NCI-H2196 (cell line): ENCODE results near the gene KRT77.

Source experiments
- DNase-seq: peaks from one replicate; lab custom pipeline; 2025; ENCODE audit not compliant: unreplicated experiment; lab: John Stamatoyannopoulos, UW

Gene KRT77

DNA sequence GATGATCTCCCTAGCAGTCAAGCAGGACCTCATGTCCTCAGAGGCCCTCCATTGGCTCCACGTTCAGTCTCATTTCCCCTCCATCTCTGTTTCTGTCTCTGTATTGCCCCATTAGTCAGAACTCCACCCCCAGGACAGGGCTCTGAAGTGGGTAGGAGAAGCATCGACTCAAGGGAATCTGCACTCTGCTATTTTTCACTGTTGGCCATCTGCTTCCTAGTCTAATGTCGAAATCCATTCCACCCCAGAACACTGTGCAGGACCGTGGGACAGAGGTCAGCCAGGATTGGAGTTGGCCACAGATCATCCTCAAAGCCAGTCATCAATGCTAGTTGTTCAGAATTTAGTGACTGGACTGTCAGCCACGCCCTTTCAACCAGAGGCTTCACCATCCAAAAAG lies 10.1 kb downstream of the KRT77 start:
- DNase-seq, result no peak

DNA sequence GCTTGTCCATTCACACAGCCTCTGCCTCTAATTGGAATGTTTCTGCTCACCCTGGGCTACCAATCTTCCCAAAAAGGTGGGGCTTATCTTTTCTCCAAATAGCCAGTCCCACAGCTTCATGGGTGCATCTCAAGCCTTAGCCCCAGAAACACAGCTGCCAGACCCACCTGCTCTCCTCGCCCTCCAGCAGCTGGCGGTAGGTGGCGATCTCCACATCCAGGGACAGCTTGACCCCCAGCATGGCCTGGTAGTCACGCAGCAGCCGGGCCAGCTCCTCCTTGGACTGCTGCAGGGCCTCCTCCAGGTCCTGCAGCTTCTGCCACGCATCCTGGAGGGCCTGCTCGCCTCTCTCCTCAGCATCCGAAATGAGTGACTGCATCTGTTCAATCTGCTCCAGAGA lies 11.1 kb downstream of the KRT77 start:
- no peak for DNase-seq

DNA sequence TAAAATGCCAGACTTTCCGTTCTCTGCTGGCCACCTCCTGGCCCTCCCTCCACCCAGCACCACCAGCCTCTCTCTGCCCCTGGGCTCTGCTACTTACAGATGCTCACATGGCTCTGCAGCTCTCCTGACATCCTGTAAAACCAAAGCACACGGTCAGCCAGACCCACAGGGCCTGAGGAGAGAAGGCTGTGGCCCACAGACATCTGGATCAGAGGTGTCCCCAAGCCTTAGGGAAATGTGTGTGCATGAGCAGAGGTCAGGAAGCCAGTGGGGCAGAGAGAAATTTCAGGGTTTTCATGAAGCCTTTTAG lies 11.5 kb downstream of the KRT77 start:
- DNase-seq, result no peak

DNA sequence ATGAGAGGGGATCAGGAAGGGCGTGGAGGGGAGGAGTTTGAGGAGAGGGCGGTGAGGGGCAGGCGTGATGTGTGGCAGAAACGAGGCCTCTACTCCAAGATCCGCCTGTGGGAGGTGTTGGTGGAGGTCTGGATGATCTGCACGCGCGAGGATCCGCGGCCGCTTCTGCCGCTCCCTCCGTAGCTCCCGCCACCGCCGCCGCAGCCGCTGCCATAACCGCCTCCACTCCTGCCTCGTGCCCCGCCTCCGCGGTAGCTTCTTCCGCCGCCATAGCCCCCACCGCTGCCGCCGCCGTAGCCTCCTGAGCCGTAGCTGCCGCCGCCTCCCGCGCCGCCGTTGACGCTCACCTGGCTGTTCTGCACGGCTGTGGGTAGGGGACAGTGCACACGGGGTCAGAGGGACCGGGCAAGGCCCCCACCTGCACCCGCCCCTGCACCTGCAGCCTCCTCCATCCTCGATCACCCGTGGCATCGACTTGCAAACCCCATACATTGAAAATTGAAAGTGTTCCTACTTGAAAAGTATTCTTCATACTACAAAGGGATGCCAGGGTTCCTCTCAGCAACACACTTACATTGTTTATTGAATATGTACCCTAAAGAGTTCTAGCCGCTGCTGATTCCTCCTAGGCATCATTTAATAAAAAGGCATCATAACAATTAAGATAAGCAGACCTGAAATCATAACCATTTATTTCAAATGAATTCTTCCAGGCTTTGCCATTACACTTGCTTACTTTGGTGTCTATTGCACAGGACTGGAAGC lies 12.1 kb downstream of the KRT77 start:
- DNase-seq, result peak; percentile 12

DNA sequence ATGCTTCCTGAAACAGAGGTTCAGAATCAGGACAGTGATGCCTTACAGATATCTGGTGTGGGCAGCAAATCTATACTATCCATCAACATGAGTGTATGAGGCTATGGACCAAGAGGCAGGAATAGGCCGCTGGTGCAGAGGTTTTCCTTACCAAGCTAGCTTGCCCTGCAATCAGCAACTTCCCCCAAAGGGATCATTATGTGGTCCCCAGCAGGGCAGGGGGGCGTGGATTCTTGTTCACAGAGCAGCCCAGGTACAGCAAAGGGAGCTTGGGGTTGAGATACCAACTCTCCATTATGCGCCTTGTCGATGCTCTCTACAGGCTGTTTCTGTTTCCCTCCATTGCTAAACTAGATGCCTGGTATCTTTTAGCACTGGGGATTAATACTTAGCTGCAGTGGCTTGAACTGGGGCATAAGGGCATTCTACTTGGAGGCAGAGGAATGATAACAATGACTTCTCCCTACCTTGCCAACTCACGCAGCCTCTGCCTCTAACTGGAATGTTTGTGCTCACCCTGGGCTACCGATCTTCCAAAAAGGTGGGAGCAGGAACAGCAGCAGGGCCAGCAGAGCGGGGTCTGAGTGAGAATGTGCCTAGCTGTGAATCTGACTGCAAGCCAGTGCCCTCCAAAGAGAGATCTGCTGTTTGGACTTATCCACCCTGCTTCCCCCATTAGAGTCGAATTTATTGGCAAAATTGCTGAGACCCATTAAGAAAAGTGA lies 12.8 kb downstream of the KRT77 start:
- no peak for DNase-seq

DNA sequence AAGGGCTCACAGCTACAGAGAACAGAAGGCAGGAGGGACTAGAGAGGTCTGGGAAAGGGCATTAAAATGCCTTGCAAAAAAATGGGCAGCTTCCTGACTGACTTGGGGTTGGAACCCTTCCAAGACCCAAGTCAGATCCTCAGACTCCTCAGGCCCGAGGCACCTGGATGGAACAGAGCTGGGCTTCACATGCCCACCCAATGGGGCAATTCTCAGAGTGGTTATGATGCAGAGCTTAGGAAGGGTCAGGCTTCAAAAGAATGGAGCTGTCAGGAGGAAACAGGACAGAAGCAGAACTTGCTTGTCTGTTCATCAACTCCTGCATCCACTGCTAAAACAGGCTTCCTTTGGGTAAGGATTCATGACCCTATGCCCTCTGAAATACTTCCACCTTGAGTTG lies 13.4 kb downstream of the KRT77 start:
- no peak for DNase-seq

DNA sequence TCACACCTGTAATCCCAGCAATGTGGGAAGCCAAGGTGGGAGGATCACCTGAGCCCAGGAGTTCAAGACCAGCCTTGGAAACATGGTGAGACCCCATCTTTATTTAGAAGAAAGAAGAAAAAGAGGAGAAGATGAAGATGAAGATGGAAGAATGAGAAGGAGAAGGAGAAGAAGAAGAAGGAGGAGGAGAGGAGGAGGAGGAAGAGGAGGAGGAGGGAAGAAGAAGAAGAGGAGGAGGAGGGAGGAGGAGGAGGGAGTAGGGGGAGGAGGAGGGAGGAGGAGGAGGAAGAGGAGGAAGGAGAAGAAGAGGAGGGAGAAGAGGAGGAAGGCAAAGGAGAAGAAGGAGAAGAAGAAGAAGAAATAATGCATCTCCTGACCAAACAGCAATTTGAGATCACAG lies 14.1 kb downstream of the KRT77 start:
- DNase-seq, result no peak

DNA sequence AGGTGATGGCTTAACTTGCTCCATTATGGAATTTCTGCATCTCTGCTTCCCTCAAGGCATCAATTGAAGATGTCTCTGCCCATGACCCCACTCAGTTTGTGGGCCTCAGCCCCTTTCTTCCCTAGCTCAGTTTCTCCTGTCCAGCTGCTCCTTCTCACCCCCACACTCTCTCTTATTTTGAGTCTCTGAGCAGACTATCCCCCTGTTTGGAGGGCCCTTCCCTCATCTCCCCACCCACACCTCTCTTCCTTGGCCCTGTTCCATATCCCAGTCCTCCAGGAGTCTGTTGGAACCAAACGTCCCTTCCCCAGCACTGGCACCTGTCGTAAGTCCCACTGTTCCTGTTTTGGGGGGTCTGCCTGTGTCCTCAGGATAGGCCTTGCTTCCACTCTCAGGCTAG lies 14.8 kb downstream of the KRT77 start:
- no peak for DNase-seq

DNA sequence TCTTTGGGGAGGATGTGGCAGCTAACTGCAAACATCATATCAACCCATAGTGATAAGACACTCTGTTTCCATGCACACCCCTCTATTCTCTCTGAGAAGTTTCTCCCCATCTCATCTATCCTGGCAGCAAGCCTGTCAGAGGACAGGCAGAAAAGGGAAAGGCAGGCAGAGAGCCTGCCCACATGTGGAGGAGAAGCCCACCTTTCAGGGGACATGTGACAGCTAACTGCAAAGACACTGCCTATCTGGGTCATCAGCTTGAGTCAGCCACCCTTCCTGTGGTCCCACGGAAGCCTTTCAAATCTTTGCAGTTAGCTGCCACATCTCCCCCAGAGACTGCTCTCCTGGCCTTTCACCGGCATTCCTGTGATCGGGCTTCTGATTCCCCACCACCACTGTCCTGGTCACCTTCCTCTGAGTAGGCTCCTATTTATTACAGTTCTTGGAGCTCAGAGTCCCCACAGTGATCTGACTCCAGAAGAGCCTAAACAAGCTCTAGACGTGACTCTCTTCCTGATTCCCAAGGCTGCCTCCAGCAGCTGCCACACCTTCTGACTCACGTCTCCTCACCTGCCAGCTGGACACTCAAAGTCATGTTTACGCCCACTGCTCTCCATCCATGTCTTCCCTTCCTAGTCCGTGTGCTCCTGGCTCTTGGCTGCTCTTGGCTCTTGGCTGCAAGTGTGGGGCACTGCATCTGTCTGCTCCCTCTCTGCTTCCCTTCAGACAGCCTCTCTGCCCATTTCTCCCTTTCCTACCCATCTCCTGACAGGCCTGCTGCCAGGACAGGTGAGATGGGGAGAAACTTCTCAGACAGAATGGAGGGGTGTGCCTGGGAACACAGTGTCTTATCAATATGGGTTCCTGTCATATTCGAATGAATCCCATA lies 15.6 kb downstream of the KRT77 start:
- peak; percentile 48 for DNase-seq

DNA sequence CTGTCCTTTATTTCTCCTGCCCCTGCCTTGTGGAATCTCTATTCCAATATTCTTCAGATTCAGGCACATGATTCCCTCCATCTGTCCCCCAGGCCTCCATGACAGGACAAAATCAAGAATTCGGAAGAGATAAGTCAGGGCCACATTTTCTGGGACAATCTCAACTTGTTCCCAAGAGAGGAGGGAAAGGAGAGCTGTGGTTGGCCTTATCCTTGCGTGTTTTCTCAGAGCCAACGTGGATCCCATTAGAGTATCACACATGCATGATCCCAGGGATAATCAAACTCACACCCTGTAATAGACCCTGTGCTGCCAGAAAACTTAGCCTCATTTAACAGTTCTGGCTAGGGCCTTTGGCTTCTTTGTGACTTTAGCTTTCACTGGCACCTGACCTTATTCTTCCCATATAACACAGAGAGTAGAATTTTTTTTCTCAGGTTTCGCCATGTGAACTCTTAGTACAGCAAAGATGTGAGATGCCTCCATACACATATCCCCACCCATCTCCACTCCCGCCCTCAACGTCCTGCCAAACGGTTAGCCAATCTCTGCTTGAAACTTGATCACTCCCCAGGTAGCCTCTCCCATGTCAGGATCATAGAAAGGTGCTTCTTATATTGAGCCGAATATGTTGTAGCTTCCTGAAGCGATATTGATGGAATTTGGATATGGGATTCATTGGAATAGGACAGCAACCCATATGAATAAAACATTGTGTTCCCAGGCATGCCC lies 16.4 kb downstream of the KRT77 start:
- DNase-seq, result no peak

DNA sequence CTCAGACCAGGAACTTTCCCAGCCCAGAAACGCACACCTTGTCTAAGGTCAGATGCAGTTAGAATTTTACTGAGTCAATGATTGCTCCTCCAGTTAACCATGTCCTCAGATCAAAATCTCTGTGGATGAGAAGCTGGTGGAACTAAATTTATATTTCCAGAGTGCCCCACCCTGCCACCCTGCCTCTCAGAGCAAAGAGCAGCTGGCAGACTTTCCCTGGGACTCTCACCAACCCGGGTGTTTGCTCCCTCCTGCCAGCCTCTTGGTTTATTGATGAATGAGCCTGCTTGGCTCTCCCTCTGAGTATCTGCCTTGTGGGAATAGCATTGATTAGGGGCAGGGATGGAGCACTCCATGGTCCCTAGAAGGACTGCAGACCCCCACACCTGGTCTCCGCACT lies 17.3 kb downstream of the KRT77 start:
- DNase-seq, result no peak

DNA sequence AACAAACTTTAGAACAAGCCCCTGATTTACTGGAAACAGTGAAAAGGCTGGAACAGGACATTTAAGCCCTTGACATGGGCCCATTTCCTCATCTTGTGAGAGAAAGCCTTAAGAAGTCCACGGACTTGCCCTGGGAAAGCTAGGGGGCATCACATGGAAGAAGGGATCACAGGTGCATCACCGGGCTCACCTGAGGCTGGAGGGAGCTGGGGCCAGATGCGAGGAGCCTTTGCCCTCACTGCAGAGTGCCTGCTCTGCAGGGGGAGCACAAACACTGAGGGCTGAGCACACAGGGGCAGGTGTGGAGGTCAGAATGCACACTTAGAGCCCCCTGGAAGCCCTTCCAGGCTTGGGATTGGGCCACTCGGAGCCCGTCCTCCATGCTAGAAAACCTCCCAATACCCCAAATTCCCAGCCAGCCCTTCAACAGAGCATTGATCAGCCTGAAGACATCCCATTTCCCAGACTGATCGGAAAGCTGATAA lies 17.9 kb downstream of the KRT77 start:
- no peak for DNase-seq

DNA sequence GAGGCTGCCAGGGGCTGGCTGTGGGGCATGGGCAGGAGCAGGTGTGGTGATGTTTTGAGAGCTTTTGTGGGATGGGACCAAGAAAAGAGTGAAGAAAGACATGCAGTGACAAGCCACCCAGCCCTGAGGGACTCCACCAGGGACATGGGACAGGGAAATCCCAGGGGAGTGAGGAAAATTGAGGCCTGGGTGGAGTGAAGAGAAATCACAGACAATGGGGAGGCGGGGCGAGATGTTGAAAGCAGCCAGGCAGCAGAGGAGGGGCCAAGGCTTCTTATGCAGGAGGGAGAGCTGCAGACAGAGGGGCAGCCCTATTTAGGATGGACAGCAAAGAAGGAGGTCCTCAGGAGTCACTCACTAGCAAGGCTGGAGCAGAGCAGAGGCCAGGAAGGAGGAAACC lies 18.9 kb downstream of the KRT77 start:
- no peak for DNase-seq

DNA sequence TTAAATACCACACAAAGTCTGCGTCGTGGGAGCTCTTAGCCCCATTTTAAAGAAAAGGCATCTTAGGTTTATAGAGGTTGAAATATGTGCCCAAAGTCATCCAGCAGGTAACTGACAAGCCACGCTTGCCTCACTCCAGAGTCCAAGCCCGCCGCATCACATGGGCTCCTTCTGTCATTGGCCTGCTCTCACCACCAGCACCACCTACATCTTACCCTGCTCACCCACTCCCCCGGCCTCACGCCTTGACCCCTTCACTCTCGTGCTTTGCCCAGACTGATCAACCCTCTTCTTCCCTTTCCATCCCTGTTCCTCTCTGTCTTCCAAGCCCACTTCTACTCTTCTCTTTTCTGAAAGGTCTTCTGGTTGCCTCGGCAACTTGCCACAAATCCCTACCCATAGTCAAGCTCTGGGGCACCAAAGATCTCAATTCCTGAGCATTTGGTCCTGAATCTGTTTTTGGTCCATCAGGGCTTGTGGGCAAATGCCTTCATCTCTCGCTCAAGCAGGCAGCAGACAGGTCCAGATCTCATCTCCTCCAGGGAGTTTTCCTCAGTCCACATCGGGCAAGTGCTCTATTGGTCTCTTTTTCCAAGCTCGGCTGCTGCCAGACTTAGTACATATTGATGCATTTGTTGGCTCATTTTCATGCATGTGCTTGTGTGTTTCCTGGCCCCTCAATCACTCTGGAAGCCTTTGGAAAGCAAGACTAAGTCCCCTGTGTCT lies 19.6 kb downstream of the KRT77 start:
- no peak for DNase-seq

DNA sequence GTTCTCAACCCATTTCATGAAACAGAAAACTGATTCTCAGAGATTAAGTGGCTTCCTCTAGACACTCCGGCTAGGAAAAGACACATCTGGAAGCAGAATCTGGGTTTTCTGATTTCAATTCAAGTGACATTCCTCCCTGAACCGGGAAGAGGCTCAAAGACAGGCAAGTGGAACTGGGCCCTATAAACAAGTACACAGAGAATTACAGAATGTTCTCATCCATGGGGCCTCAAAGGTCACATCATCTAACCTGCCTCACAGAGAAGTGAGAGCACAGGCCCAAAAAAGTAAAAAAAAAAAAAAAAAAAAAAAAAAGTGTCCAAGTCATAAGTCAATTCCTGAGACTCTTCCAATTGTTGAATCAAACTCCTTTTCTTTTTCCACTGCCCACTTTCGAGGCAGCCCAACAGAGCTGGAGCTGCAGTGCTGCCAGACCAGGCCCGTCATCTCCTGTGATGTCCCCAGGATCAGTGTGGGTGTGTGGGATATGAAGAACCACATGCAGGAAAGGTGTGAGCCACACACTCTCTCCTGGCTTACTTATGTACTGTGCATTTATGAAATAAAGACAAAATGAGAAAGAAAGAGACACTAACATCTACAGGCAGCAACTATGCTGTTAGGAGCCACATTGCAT lies 20.3 kb downstream of the KRT77 start:
- DNase-seq, result no peak

DNA sequence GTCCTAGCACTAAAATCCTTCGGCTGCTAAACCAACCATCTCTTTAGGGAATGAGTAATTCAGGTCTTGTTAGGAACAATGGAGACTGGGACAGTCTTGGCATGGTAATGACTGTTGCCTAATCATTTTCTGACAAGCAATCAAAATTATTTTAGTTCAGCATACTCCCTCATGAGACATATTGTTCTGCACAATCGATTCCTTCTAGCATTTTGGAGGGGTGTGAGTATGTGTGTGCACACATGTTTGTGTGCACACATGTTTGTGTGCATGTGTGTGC lies 21.0 kb downstream of the KRT77 start:
- no peak for DNase-seq

DNA sequence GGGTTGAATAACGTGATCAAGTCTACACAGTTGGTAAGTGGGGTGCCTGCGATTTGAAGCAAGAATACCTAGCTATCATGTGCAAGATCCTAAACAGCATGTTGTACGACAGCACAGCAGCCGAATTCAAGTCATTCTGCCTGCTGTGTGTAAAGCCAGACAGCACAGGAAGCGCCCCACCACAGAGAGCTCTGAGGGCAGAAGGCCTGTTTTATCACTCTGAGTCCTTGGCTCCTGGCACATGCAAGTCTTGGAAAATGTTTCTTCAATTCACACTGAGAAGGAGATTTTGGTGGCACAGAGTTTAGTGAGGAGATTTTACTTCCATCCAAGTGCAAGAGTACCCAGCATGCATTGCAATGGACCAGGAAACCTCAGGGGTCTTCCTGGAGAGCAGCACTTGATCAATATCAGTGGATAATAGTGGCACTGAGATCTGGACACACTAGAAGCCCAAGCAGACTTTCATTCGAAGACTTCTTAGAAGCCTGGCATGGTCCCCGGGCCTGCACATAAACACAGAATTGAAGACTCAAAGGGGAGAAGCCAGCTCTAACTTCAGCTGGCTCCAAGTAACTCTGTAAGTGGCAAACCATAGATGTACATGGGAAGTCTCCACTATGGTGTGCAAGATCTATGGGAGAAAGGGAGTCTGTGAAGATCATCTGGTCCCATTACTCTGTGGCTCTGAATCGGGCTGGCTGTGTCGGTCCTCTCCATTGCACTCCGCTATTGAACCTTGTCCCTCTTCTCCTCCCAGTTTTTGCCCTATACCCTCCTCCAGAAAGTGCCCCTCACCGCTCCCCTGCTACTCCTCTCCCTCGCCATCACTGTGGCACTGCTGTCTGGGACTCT lies 21.6 kb downstream of the KRT77 start:
- no peak for DNase-seq

DNA sequence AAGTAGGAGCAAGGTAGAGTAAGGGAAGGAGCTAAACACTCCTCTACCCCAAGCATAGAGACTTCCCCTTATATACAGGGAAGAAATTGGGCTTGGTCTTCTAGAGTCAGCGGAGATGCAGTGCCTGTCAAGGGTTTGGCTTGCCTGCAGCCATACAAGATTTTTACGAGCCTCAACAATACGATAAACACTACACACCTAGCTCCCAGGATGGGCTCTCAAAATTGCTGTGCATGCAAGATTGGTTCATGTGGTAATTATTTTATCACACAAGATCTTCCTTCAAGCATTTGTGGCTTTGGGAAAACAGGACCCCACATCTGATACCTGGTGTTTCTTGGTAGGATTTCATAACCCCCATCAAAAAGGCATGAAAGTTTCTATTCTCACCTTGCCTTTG lies 23.0 kb downstream of the KRT77 start, which contains the start of gene KRT1:
KRT1 (minus strand) TSS at position 45 of the 400 bp plus-strand sequence. CDS start 59 bp downstream, outside the sequence.
- no peak for DNase-seq

DNA sequence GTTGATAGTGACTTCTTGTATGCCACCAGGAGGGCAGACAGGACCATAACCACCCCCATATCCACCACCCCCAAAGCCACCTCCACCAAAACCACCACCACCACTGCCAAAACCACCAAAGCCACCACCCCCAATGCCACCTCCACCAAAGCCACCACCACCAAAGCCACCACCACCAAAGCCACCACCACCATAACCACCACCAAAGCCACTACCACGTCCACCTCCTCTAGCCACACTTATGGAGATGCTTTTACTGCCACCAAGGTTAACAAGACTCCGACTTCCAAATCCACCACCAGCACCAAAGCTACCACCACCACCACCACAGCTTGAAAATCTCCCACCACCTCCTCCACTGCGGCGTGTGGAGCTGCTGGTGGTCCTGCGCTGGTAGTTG lies 23.4 kb downstream of the KRT77 start:
- DNase-seq, result no peak
